Uterus (tissue), 2 donors: ENCODE measurements around the gene CCDC198.

ENCODE experiments used
- POLR2A ChIP-seq, 2 donors: fragments of 450-650 bp; IDR thresholded peaks; one replicate each; pipeline ENCODE4 v1.6.1; 2016; ENCODE audit warnings: antibody characterized with exemption in 2 of 2, mild to moderate bottlenecking in 1 of 2, moderate library complexity in 1 of 2
- TF ChIP-seq, protein P1 (sequence below), 4 experiments: fragments of 200-600 bp in 2 of 4; fragments of 450-650 bp in 2 of 4; sonication (generic) in 2 of 4; IDR thresholded peaks; one replicate each; pipeline ENCODE4 v1.5.1; 2016 to 2019; ENCODE audit warnings: antibody characterized with exemption in 4 of 4, mild to moderate bottlenecking in 2 of 4, moderate library complexity in 1 of 4

- TF ChIP-seq, protein P1, sequence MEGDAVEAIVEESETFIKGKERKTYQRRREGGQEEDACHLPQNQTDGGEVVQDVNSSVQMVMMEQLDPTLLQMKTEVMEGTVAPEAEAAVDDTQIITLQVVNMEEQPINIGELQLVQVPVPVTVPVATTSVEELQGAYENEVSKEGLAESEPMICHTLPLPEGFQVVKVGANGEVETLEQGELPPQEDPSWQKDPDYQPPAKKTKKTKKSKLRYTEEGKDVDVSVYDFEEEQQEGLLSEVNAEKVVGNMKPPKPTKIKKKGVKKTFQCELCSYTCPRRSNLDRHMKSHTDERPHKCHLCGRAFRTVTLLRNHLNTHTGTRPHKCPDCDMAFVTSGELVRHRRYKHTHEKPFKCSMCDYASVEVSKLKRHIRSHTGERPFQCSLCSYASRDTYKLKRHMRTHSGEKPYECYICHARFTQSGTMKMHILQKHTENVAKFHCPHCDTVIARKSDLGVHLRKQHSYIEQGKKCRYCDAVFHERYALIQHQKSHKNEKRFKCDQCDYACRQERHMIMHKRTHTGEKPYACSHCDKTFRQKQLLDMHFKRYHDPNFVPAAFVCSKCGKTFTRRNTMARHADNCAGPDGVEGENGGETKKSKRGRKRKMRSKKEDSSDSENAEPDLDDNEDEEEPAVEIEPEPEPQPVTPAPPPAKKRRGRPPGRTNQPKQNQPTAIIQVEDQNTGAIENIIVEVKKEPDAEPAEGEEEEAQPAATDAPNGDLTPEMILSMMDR (IDR thresholded peaks at IDR 0.05) = no peak
- no peak for TF ChIP-seq POLR2A (IDR thresholded peaks at IDR 0.05)
These were observed 13.6 kb downstream of the CCDC198 start for GRCh38 chr14:57480051-57480450.
